Measurements from ENCODE around the gene DICER1.

Gene DICER1

DNA sequence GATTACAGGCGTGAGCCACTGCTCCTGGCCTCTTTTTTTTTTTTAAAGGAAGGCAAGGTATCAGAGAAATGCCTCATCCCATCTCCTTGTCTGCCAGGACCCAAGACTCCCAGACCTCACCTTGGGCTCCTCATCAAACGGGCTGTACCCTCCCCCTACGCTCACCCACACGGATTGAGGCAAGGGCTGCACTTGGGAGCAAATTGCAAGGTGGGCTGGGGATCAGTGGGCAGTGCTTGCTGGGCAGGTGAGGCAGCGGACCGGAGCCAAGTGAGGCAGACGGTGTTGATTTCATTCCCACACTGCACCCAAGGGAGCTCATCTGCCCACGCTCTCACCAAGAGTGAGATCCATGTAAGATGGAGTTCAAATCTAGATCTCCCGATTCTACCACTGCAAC lies 41.0 kb upstream of the DICER1 start:
- CTCF ChIA-PET = no interaction called here
- DNase-seq (ENCODE audit: low read depth, low spot score) = no peak
- no peak overlapping the region for H3K4me3 ChIP-seq (ENCODE audit: low read depth, low read length)
- TF ChIP-seq, protein P1, sequence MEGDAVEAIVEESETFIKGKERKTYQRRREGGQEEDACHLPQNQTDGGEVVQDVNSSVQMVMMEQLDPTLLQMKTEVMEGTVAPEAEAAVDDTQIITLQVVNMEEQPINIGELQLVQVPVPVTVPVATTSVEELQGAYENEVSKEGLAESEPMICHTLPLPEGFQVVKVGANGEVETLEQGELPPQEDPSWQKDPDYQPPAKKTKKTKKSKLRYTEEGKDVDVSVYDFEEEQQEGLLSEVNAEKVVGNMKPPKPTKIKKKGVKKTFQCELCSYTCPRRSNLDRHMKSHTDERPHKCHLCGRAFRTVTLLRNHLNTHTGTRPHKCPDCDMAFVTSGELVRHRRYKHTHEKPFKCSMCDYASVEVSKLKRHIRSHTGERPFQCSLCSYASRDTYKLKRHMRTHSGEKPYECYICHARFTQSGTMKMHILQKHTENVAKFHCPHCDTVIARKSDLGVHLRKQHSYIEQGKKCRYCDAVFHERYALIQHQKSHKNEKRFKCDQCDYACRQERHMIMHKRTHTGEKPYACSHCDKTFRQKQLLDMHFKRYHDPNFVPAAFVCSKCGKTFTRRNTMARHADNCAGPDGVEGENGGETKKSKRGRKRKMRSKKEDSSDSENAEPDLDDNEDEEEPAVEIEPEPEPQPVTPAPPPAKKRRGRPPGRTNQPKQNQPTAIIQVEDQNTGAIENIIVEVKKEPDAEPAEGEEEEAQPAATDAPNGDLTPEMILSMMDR (IDR thresholded peaks at IDR 0.05; ENCODE audit: insufficient read depth, low read length, missing control alignments) = no peak
- POLR2A ChIA-PET = no interaction called here

DNA sequence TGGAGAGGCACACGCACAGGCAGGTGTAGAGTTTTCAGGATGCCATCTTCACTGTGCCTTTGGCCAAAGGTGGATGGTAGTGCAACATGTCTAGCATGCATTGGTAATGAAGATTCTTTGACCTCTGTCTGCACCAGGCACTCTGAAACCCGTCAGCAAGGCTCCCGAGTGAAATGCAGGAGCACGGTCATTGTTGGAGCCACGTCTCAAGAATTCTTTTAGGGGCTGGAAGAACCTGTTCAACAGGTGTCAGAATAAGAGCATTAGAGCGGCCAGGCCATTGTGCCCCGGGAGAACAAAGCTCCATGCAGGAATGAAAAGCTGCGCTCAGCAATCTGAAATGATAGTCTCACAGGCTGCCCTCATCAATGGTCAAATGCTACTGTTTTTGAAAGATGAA lies 40.2 kb upstream of the DICER1 start:
- DNase-seq (ENCODE audit: low read depth, low spot score) = no peak
- ChIA-PET CTCF (no interaction called here), POLR2A (no interaction called here)
- no peak overlapping the region for H3K4me3 ChIP-seq (ENCODE audit: low read depth, low read length)
- TF ChIP-seq, protein P1 (IDR thresholded peaks at IDR 0.05; ENCODE audit: insufficient read depth, low read length, missing control alignments) = no peak

DNA sequence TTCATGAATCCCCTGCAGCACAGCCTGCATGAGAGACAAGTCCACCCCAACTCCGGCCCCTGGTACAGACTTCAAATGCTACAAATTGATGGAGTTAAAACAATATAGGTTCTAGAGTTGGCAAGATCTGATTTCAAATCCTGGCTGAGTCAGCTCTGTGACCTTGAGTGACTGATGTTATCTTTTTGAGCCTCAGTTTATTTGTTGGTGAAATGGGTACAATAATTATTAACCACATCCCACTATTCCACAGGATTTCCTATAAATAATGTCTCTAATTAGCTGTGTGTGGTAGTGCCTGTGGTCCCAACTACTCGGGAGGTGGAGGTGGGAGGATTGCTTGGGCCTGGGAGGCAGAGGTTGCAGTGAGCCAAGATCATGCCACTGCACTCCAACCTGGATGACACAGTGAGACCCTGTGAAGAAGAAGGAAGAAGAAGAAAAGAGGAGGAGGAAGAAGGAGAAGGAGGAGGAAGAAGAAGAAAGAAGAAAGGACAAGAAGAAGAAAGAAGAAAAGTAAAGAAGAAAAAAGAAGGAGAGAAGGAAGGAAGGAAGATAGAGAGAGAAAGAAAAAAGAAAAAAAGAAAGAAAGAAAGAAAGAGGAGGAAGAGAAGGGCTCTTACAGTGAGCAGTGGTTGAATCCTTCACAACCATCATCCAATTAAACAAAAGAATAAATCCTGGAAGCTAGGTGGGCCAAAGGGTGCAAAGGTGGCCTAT lies 39.7 kb upstream of the DICER1 start:
- H3K4me3 ChIP-seq (ENCODE audit: low read depth, low read length) = no peak overlapping the region
- TF ChIP-seq, protein P1 (IDR thresholded peaks at IDR 0.05; ENCODE audit: insufficient read depth, low read length, missing control alignments) = no peak
- DNase-seq (ENCODE audit: low read depth, low spot score) = no peak
- ChIA-PET CTCF (no interaction called here), POLR2A (no interaction called here)

DNA sequence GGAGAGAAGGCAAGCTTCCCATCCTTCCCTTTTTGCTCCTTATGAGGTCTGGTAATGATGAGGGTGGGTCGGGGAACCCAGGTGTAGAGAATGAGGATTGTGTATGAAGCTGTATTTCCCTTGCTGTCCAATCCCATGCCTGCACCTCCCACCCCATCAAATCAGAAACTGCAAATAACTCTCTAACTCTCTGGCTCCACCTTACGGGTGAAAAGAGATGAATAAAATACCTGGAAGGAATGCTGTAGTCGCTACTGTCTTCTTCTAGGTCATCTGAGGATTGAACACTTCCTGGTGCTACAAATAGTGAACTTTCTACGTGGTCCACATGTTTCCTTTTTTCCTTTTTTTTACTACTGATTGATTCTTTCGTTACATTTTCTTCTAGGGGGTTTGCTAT lies 38.9 kb upstream of the DICER1 start:
- POLR2A ChIA-PET = no interaction called here
- CTCF ChIA-PET = no interaction called here
- DNase-seq (ENCODE audit: low read depth, low spot score) = no peak
- TF ChIP-seq, protein P1 (IDR thresholded peaks at IDR 0.05; ENCODE audit: insufficient read depth, low read length, missing control alignments) = no peak
- H3K4me3 ChIP-seq (ENCODE audit: low read depth, low read length) = no peak overlapping the region

DNA sequence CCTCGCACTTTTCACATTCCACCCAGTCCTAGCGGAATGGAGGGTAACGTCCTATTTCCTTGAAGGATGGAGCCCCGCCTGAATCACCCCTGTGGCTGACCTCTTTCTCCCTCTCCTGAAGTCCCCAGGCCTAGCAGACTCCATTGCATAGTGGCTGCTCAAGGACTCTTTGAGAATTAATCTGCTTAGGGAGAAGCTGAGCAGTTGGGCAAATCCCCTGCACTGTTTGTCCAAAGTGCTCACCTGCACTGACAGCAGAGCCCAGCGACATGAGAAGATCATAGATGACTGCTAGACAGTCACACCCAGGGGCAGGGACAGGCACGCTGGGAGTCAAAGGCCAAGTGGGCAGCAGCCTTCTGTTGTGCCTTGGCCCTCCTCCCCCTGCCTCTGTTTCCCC lies 37.7 kb upstream of the DICER1 start:
- ChIA-PET POLR2A (no interaction called here), CTCF (no interaction called here)
- no peak for DNase-seq (ENCODE audit: low read depth, low spot score)
- no peak overlapping the region for H3K4me3 ChIP-seq (ENCODE audit: low read depth, low read length)
- TF ChIP-seq, protein P1 (IDR thresholded peaks at IDR 0.05; ENCODE audit: insufficient read depth, low read length, missing control alignments) = no peak

DNA sequence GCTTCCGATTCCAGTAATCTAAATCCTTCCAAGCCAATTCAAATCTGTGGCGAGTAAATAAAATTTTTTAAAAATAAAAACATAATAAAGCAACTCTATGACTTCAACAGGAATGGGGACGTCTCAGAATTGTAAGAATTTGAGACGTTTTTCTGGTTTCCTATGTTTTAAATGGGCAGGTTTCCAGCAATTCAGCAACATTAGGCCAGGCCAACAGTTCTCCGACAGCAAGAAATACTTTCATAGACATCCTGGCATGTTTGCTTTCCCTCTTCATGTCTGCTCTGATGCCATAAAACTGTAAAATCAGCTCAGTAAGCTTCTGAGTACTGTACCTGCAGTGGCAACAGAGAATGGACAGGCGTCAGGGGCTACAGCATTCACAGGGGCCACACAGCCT lies 35.8 kb upstream of the DICER1 start:
- H3K4me3 ChIP-seq (ENCODE audit: low read depth, low read length) = no peak overlapping the region
- CTCF ChIA-PET = no interaction called here
- POLR2A ChIA-PET = no interaction called here
- no peak for DNase-seq (ENCODE audit: low read depth, low spot score)
- TF ChIP-seq, protein P1 (IDR thresholded peaks at IDR 0.05; ENCODE audit: insufficient read depth, low read length, missing control alignments) = no peak
